DOHH2 (cell line): ENCODE data around the gene FAM107B.

ENCODE experiments used
- CTCF ChIP-seq: fragments of 200-600 bp; sonication (generic); IDR thresholded peaks from one replicate; pipeline ENCODE4 v1.5.1; 2014; ENCODE audit warnings: antibody characterized with exemption, mild to moderate bottlenecking, low read depth, low read length; ENCODE audit not compliant: poor library complexity, severe bottlenecking
- EZH2phosphoT487 ChIP-seq: fragments of 200-600 bp; sonication (generic); IDR thresholded peaks from 2 replicates; pipeline ENCODE4 v1.6.1; 2017; ENCODE audit warnings: borderline replicate concordance, mild to moderate bottlenecking, antibody characterized with exemption, low read length, moderate library complexity, mixed read lengths

GRCh38 chr10:14624600-14624999 lies 150.1 kb downstream of the FAM107B start:
- TF ChIP-seq CTCF (no peak), EZH2phosphoT487 (no peak)
